Adrenal gland (tissue), 5 donors: Measurements from ENCODE around the gene NUP210L.
A peak's percentile ranks its signal among the peaks of the same experiment; 100 is the strongest.

Source experiments
- CTCF ChIP-seq, 6 experiments: fragments of 450-650 bp in 4 of 6; fragments of 200-600 bp in 2 of 6; sonication (generic) in 1 of 6; IDR thresholded peaks; 1 replicate in 5 of 6; 2 replicates in 1 of 6; pipeline versions ENCODE4 v1.5.1 to v1.8.0; 2016 to 2021; ENCODE audit warnings: antibody characterized with exemption in 6 of 6, mild to moderate bottlenecking in 2 of 6, moderate library complexity in 1 of 6
- POLR2A ChIP-seq, 2 donors: fragments of 450-650 bp; IDR thresholded peaks; one replicate each; pipeline ENCODE4 v1.6.1; 2017; ENCODE audit warnings: antibody characterized with exemption in 2 of 2, mild to moderate bottlenecking in 2 of 2, moderate library complexity in 1 of 2
- donor health status: DM: no; HTN: no; CAD: no.

- TF ChIP-seq CTCF (IDR thresholded peaks at IDR 0.05) (peak; percentile 15 to 41 (median 28)), POLR2A (IDR thresholded peaks at IDR 0.05) (no peak)
Observed at GRCh38 chr1:154145986-154146385, 8.9 kb downstream of the NUP210L start.
